GM18861 (cell line): ENCODE measurements around the gene EIPR1.

Source experiments
- ATAC-seq: cut with Tn5 transposase; IDR thresholded peaks from one replicate; pipeline ENCODE4 v1.9.1; 2021; ENCODE audit not compliant: unreplicated experiment

The EIPR1 gene

GRCh38 chr2:3377612-3378432 is at the start of gene EIPR1:
TSS of gene EIPR1 (minus strand) at chr2:3377818. CDS start at chr2:3377689, 129 bp downstream.
- ATAC-seq: peak; percentile 81

- ATAC-seq: no peak
Observed at GRCh38 chr2:3427272-3427671, 49.7 kb upstream of the EIPR1 start.

- no peak for ATAC-seq
Observed at GRCh38 chr2:3426615-3427014, 49.0 kb upstream of the EIPR1 start.

- ATAC-seq: no peak
Observed at GRCh38 chr2:3424171-3424795, 46.7 kb upstream of the EIPR1 start.

GRCh38 chr2:3423492-3424170 is 46.0 kb upstream of the EIPR1 start:
- ATAC-seq: peak; percentile 42

- ATAC-seq: peak; percentile 50
Observed at GRCh38 chr2:3422161-3422779, 44.7 kb upstream of the EIPR1 start.

- ATAC-seq: no peak
Observed at GRCh38 chr2:3421580-3421979, 44.0 kb upstream of the EIPR1 start.

- no peak for ATAC-seq
Observed at GRCh38 chr2:3420769-3421397, 43.3 kb upstream of the EIPR1 start.

GRCh38 chr2:3420076-3420768 is 42.6 kb upstream of the EIPR1 start:
- ATAC-seq: peak; percentile 45

- no peak for ATAC-seq
Observed at GRCh38 chr2:3418766-3419404, 41.3 kb upstream of the EIPR1 start.

- no peak for ATAC-seq
Observed at GRCh38 chr2:3414133-3414860, 36.7 kb upstream of the EIPR1 start.

- ATAC-seq: no peak
Observed at GRCh38 chr2:3413697-3414096, 36.1 kb upstream of the EIPR1 start.

- ATAC-seq: no peak
Observed at GRCh38 chr2:3411103-3411502, 33.5 kb upstream of the EIPR1 start.

- no peak for ATAC-seq
Observed at GRCh38 chr2:3409627-3410170, 32.1 kb upstream of the EIPR1 start.

- ATAC-seq: no peak
Observed at GRCh38 chr2:3408781-3409180, 31.2 kb upstream of the EIPR1 start.

GRCh38 chr2:3406501-3406900 is 28.9 kb upstream of the EIPR1 start:
- ATAC-seq: no peak

- no peak for ATAC-seq
Observed at GRCh38 chr2:3405876-3406275, 28.3 kb upstream of the EIPR1 start.

GRCh38 chr2:3405307-3405706 is 27.7 kb upstream of the EIPR1 start:
- ATAC-seq: no peak

GRCh38 chr2:3404349-3404894 is 26.8 kb upstream of the EIPR1 start:
- no peak for ATAC-seq
